Activated CD4-positive, alpha-beta T cell treated with anti-CD3 and anti-CD28 coated beads for 4 hours (primary cell): Measurements from ENCODE around the gene USPL1.
"Not testable (repeated sequence)": the region's sequence is repeated elsewhere in the genome, so short reads cannot be mapped to it uniquely, and the experiment has no call there.

Experiments
- DNase-seq, 2 donors: peaks; one replicate each; pipeline ENCODE4 v3.0.0-alpha.2; 2020

The USPL1 gene

GRCh38 chr13:30617315-30618185 lies at the start of gene USPL1:
Gene USPL1 (plus strand): TSS chr13:30617920. CDS start chr13:30621141, 3,221 bp downstream.
- DNase-seq = peak; percentile 97 to 99

GRCh38 chr13:30569901-30570576 lies 47.7 kb upstream of the USPL1 start:
- no peak for DNase-seq

GRCh38 chr13:30570691-30571090 lies 47.0 kb upstream of the USPL1 start:
- no peak for DNase-seq

- peak in 1 of 2 donors; percentile 7 for DNase-seq
Measured at GRCh38 chr13:30572859-30573275, 44.9 kb upstream of the USPL1 start.

GRCh38 chr13:30576528-30576927 lies 41.2 kb upstream of the USPL1 start:
- peak; percentile 47 to 52 for DNase-seq

GRCh38 chr13:30577401-30577852 lies 40.3 kb upstream of the USPL1 start:
- DNase-seq = peak; percentile 29 to 32

- DNase-seq = no peak
Measured at GRCh38 chr13:30580852-30581502, 36.7 kb upstream of the USPL1 start.

- no peak for DNase-seq
Measured at GRCh38 chr13:30581582-30581981, 36.1 kb upstream of the USPL1 start.

GRCh38 chr13:30584051-30584731 lies 33.5 kb upstream of the USPL1 start:
- no peak for DNase-seq

- DNase-seq = no peak
Measured at GRCh38 chr13:30585748-30586262, 31.9 kb upstream of the USPL1 start.

GRCh38 chr13:30587231-30587630 lies 30.5 kb upstream of the USPL1 start:
- no peak for DNase-seq

GRCh38 chr13:30587739-30588138 lies 30.0 kb upstream of the USPL1 start:
- DNase-seq = no peak

GRCh38 chr13:30593001-30593400 lies 24.7 kb upstream of the USPL1 start:
- no peak for DNase-seq

GRCh38 chr13:30600496-30600895 lies 17.2 kb upstream of the USPL1 start:
- DNase-seq = no peak

GRCh38 chr13:30601836-30602235 lies 15.9 kb upstream of the USPL1 start:
- no peak for DNase-seq

- DNase-seq = no peak
Measured at GRCh38 chr13:30605052-30605451, 12.7 kb upstream of the USPL1 start.

- not testable (repeated sequence) for DNase-seq
Measured at GRCh38 chr13:30607186-30607585, 10.5 kb upstream of the USPL1 start.

GRCh38 chr13:30607908-30608307 lies 9.8 kb upstream of the USPL1 start:
- DNase-seq = peak; percentile 55 to 56

GRCh38 chr13:30608364-30608763 lies 9.4 kb upstream of the USPL1 start:
- DNase-seq = no peak

GRCh38 chr13:30610311-30610710 lies 7.4 kb upstream of the USPL1 start:
- no peak for DNase-seq

GRCh38 chr13:30615481-30615865 lies 2.2 kb upstream of the USPL1 start:
- DNase-seq = no peak

- DNase-seq = no peak
Measured at GRCh38 chr13:30615866-30616541, 1.7 kb upstream of the USPL1 start.
